Measurements from ENCODE around the gene FAM50B. TPM values are rescaled to one million over a fixed set of nuclear protein-coding genes. Genes with fewer than 3 reads are reported as not detected.

The FAM50B gene
- total and polyA plus RNA-seq, 2 experiments from 2014 or later: 4.4 to 4.8 TPM

GRCh38 chr6:3891883-3892282 lies 42.7 kb downstream of the FAM50B start:
- Histone ChIP-seq H3K27me3 (ENCODE audit: insufficient read depth) (no peaks in the 10 kb centered on the region), H3K4me1 (ENCODE audit: insufficient read depth) (peaks cover 33% of the 10 kb centered on the region), H3F3A (replicated peaks; ENCODE audit: low read depth) (no peaks in the 10 kb centered on the region; the same call in none of the 2 replicates), H4K20me1 (replicated peaks; ENCODE audit: insufficient read depth) (no peaks in the 10 kb centered on the region), H3K27ac (ENCODE audit: low read depth) (no peak overlapping the region), H3K9me2 (ENCODE audit: insufficient read depth) (0 out of 2 replicates have a peak, but pooled peaks cover 4% of the 10 kb centered on the region), H3K36me3 (ENCODE audit: insufficient read depth) (no peaks in the 10 kb centered on the region), H3K79me2 (replicated peaks; ENCODE audit: insufficient read depth) (no peaks in the 10 kb centered on the region), H3K4me2 (no peak overlapping the region), H3K4me3 (no peak overlapping the region), H2AFZ (no peak overlapping the region)
- Mint-ChIP-seq H3K36me3 (ENCODE audit: low read depth) (no peaks in the 10 kb centered on the region), H3K27me3 (ENCODE audit: insufficient read depth, low read depth, poor library complexity) (peaks cover 7% of the 10 kb centered on the region), H3K4me3 (no peak overlapping the region), H3K4me1 (peaks cover 45% of the 10 kb centered on the region), H3K27ac (no peak overlapping the region), H3K9me3 (no peaks in the 10 kb centered on the region; the same call in 2 of the 3 replicates)
- DNase-seq (ENCODE audit: low spot score) (no peak), ATAC-seq (no peak)
- TF ChIP-seq, protein P1, sequence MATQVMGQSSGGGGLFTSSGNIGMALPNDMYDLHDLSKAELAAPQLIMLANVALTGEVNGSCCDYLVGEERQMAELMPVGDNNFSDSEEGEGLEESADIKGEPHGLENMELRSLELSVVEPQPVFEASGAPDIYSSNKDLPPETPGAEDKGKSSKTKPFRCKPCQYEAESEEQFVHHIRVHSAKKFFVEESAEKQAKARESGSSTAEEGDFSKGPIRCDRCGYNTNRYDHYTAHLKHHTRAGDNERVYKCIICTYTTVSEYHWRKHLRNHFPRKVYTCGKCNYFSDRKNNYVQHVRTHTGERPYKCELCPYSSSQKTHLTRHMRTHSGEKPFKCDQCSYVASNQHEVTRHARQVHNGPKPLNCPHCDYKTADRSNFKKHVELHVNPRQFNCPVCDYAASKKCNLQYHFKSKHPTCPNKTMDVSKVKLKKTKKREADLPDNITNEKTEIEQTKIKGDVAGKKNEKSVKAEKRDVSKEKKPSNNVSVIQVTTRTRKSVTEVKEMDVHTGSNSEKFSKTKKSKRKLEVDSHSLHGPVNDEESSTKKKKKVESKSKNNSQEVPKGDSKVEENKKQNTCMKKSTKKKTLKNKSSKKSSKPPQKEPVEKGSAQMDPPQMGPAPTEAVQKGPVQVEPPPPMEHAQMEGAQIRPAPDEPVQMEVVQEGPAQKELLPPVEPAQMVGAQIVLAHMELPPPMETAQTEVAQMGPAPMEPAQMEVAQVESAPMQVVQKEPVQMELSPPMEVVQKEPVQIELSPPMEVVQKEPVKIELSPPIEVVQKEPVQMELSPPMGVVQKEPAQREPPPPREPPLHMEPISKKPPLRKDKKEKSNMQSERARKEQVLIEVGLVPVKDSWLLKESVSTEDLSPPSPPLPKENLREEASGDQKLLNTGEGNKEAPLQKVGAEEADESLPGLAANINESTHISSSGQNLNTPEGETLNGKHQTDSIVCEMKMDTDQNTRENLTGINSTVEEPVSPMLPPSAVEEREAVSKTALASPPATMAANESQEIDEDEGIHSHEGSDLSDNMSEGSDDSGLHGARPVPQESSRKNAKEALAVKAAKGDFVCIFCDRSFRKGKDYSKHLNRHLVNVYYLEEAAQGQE (IDR thresholded peaks at IDR 0.05; ENCODE audit: unreplicated experiment): no peak
- TF ChIP-seq JUNB (IDR thresholded peaks at IDR 0.05; ENCODE audit: unreplicated experiment): no peak
- no peak for TF ChIP-seq STAT1 (IDR thresholded peaks at IDR 0.05; ENCODE audit: unreplicated experiment)
- no peak for TF ChIP-seq CREB1 (CRISPR knock-in tag; IDR thresholded peaks at IDR 0.05; ENCODE audit: low read depth)
- TF ChIP-seq ZNF331 (CRISPR knock-in tag; IDR thresholded peaks at IDR 0.05; ENCODE audit: low read depth): no peak
- no peak for TF ChIP-seq ETS1 (IDR thresholded peaks at IDR 0.05)
- TF ChIP-seq ZNF462 (CRISPR knock-in tag; IDR thresholded peaks at IDR 0.05): no peak
- TF ChIP-seq NANOG (IDR thresholded peaks at IDR 0.05; ENCODE audit: borderline replicate concordance): no peak
- no peak for TF ChIP-seq POLR2AphosphoS5 (IDR thresholded peaks at IDR 0.05; ENCODE audit: low read depth)
- no peak for TF ChIP-seq EZH2phosphoT487 (IDR thresholded peaks at IDR 0.05; ENCODE audit: unreplicated experiment)

All from GM23338 (cell line).